Measurements from ENCODE around the gene SYT6. TPM values are rescaled to one million over a fixed set of nuclear protein-coding genes. Genes with fewer than 3 reads are reported as not detected.
"Not testable (repeated sequence)": the region's sequence is repeated elsewhere in the genome, so short reads cannot be mapped to it uniquely, and the experiment has no call there.

SYT6 gene
- total RNA-seq, 4 donors from 2014 or later, result 0.30 to 0.44 TPM; not detected in 2

DNA sequence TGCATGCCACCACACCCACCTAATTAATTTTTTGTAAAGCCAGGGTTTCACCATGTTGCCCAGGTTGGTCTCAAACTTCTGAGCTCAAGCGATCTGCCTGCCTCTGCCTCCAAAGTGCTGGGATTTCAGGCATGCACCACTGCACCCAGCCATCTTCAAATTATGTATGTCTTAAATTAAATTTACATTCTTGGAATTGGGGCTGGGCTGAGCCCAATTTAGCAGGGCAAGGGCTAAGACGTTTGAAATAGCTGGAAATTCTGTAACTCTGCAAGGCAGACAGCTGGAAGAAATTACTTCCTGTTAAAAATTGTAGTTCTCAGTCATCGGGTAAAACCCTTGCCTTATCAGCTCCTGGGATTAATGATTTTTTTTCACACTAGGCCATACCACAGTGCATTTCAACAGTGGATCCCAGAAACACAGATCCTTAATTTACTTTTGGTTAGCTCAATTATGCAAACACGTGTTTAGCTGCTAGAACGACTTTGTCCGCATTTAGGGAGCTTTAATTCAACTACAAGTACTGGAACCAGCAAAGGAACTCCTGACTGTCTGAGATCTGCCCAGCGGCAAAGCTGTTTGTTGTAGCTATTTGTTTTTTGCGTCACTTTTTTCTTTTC is 91.1 kb downstream of the SYT6 start:
- no peaks in the 10 kb centered on the region for H3K36me3 ChIP-seq
- no peak overlapping the region for H3K27ac ChIP-seq
- no peak for TF ChIP-seq EP300 (IDR thresholded peaks at IDR 0.05)
- TF ChIP-seq POLR2A (IDR thresholded peaks at IDR 0.05), result no peak
- TF ChIP-seq, protein P1, sequence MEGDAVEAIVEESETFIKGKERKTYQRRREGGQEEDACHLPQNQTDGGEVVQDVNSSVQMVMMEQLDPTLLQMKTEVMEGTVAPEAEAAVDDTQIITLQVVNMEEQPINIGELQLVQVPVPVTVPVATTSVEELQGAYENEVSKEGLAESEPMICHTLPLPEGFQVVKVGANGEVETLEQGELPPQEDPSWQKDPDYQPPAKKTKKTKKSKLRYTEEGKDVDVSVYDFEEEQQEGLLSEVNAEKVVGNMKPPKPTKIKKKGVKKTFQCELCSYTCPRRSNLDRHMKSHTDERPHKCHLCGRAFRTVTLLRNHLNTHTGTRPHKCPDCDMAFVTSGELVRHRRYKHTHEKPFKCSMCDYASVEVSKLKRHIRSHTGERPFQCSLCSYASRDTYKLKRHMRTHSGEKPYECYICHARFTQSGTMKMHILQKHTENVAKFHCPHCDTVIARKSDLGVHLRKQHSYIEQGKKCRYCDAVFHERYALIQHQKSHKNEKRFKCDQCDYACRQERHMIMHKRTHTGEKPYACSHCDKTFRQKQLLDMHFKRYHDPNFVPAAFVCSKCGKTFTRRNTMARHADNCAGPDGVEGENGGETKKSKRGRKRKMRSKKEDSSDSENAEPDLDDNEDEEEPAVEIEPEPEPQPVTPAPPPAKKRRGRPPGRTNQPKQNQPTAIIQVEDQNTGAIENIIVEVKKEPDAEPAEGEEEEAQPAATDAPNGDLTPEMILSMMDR (IDR thresholded peaks at IDR 0.05), result no peak
- no peaks in the 10 kb centered on the region for H3K27me3 ChIP-seq
- H3K4me1 ChIP-seq, result peaks cover 0 to 5% (median 0%) of the 10 kb centered on the region in 4 donors
- peaks cover 0 to 9% (median 0%) of the 10 kb centered on the region in 4 donors for H3K9me3 ChIP-seq
- 51 to 55% methylated on average over 8 of the region's 8 CpGs for WGBS, 2 donors
- no peak overlapping the region for H3K4me3 ChIP-seq
- no peak for DNase-seq (ENCODE audit: low spot score in 2 of 2)

DNA sequence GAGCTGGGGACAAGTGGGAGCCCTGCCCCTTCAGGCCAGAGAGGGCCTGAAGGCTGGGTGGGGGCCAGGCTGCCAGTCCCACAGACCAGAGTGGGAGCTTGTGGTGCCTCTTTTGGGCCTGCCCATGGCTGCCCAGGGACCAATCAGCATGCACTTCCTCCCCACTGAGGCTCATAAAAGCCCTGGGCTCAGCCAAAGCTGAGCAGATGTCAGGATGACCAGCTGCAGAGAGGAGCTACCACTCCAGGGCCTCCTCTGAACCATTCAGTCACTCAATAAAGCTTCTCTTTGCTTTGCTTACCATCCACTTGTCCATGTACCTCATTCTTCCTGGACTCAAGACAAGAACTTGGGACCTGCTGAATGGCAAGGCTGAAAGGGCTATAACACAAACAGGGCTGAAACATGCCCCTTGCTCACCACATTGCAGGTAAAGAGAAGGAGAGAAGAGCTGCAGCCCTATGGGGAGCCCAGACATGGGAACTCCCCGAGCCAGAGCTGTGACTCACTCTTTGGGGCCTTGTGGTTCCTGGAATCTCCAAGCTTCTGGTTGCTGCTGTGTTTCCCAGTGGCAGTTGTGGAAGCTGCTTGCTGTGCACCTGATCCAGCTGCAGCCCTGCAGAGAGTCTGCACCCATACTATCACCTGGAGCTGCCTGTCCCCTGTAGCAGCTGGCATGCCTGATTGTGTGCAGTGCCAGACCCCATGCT is 92.4 kb downstream of the SYT6 start:
- WGBS, 2 donors, result 75 to 90% methylated on average over 1 of the region's 1 CpG
- H3K27ac ChIP-seq, result no peak overlapping the region
- peaks cover 0 to 19% (median 0%) of the 10 kb centered on the region in 4 donors for H3K9me3 ChIP-seq
- no peaks in the 10 kb centered on the region for H3K27me3 ChIP-seq
- H3K4me3 ChIP-seq, result no peak overlapping the region
- H3K4me1 ChIP-seq, result peaks cover 0 to 5% (median 0%) of the 10 kb centered on the region in 4 donors
- no peak for DNase-seq (ENCODE audit: low spot score in 2 of 2)
- TF ChIP-seq POLR2A (IDR thresholded peaks at IDR 0.05), result no peak
- no peak for TF ChIP-seq EP300 (IDR thresholded peaks at IDR 0.05)
- TF ChIP-seq, protein P1 (IDR thresholded peaks at IDR 0.05), result no peak
- no peaks in the 10 kb centered on the region for H3K36me3 ChIP-seq

DNA sequence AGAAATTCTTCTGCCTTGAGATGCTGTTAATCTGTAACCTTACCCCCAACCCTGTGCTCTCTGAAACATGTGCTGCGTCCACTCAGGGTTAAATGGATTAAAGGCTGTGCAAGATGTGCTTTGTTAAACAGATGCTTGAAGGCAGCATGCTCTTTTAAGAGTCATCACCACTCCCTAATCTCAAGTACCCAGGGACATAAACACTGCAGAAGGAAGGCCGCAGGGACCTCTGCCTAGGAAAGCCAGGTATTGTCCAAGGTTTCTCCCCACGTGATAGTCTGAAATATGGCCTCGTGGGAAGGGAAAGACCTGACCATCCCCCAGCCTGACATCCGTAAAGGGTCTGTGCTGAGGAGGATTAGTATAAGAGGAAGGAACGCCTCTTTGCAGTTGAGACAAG is 95.4 kb downstream of the SYT6 start:
- H3K9me3 ChIP-seq, result peaks cover 0 to 19% (median 0%) of the 10 kb centered on the region in 4 donors
- not testable (repeated sequence) for H3K4me3 ChIP-seq; H3K27me3 ChIP-seq; H3K36me3 ChIP-seq; H3K4me1 ChIP-seq; DNase-seq (ENCODE audit: low spot score in 2 of 2); H3K27ac ChIP-seq
- WGBS, 2 donors, result 43 to 59% methylated on average over 6 of the region's 6 CpGs

DNA sequence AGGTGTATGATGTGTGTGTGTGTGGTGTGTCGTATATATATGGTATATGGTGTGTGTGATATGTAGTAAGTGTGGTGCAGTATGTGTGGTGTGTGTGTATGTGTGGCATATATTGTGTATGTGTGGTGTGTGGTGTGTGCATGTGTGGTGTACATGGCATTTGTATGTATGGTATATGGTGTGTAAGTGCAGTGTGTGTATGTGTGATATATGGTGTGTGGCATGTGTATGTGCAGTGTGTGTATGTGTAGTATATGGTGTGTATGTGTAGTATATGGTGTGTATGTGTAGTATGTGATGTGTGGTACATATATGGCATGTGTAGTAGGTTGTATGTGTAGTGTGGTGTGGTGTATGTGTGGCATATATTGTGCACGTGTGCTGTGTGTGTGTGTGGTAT is 99.5 kb downstream of the SYT6 start:
- Histone ChIP-seq H3K27ac (no peak overlapping the region), H3K27me3 (no peaks in the 10 kb centered on the region), H3K4me3 (no peak overlapping the region), H3K36me3 (no peaks in the 10 kb centered on the region), H3K9me3 (peaks cover 0 to 10% (median 0%) of the 10 kb centered on the region in 4 donors), H3K4me1 (no peaks in the 10 kb centered on the region)
- TF ChIP-seq EP300 (IDR thresholded peaks at IDR 0.05) (no peak), POLR2A (IDR thresholded peaks at IDR 0.05) (no peak)
- TF ChIP-seq, protein P1 (IDR thresholded peaks at IDR 0.05), result no peak
- WGBS, 2 donors, result 94 to 97% methylated on average over 2 of the region's 2 CpGs
- DNase-seq (ENCODE audit: low spot score in 2 of 2), result no peak

DNA sequence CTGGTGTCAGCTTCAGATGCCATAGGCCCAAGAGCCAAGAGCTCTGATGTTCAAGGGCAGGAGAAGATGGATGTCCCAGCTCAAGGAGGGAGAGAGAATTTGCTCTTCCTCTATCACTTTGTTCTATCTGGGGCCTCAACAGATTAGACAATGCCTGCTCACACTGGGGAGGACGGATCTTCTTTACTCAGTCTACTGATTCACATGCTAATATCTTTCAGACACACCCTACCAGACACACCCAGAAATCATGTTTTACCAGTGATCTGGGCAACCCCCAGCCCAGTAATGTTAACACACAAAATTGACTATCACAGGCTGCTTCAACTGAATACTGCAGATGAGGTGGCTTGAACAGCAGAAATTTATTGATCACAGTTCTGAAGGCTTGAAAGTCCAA is 105.4 kb downstream of the SYT6 start:
- TF ChIP-seq POLR2A (IDR thresholded peaks at IDR 0.05) (no peak), EP300 (IDR thresholded peaks at IDR 0.05) (no peak)
- TF ChIP-seq, protein P1 (IDR thresholded peaks at IDR 0.05), result no peak
- WGBS, 2 donors, result 83 to 91% methylated on average over 1 of the region's 1 CpG

More for the DNA sequence above, 105.4 kb downstream of the SYT6 start:
- H3K9me3 ChIP-seq, result no peaks in the 10 kb centered on the region
- H3K4me3 ChIP-seq, result no peak overlapping the region
- no peak overlapping the region for H3K27ac ChIP-seq
- H3K4me1 ChIP-seq, result peaks cover 0 to 4% (median 0%) of the 10 kb centered on the region in 4 donors
- no peak for DNase-seq (ENCODE audit: low spot score in 2 of 2)
- H3K36me3 ChIP-seq, result no peaks in the 10 kb centered on the region
- no peaks in the 10 kb centered on the region for H3K27me3 ChIP-seq
